Measurements from ENCODE around the gene ZSCAN5A.

DNA sequence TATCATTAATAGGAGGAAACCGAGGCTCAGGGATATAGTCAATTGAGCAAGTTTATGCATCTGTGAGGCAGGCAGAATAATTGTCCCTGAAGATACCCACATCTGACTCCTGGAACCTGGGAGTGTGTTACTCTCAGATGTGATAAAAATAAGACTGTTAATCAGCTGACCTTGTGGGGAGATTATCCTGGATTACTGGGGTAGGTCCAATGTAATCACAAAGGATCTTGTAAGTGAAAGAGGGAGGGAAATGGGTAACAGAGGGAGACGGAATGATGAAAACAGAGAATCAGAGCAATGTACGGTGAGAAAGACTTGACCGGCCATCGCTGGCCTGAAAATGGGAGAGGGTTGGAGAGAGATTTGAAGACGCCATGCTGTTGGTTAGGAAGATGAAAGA, 45.3 kb downstream of the ZSCAN5A start:
- TF ChIP-seq POLR2A (IDR thresholded peaks at IDR 0.05), result no peak
- TF ChIP-seq, protein P1, sequence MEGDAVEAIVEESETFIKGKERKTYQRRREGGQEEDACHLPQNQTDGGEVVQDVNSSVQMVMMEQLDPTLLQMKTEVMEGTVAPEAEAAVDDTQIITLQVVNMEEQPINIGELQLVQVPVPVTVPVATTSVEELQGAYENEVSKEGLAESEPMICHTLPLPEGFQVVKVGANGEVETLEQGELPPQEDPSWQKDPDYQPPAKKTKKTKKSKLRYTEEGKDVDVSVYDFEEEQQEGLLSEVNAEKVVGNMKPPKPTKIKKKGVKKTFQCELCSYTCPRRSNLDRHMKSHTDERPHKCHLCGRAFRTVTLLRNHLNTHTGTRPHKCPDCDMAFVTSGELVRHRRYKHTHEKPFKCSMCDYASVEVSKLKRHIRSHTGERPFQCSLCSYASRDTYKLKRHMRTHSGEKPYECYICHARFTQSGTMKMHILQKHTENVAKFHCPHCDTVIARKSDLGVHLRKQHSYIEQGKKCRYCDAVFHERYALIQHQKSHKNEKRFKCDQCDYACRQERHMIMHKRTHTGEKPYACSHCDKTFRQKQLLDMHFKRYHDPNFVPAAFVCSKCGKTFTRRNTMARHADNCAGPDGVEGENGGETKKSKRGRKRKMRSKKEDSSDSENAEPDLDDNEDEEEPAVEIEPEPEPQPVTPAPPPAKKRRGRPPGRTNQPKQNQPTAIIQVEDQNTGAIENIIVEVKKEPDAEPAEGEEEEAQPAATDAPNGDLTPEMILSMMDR (IDR thresholded peaks at IDR 0.05), result no peak
